Measurements from ENCODE around the gene TSPAN10.

Gene TSPAN10

DNA sequence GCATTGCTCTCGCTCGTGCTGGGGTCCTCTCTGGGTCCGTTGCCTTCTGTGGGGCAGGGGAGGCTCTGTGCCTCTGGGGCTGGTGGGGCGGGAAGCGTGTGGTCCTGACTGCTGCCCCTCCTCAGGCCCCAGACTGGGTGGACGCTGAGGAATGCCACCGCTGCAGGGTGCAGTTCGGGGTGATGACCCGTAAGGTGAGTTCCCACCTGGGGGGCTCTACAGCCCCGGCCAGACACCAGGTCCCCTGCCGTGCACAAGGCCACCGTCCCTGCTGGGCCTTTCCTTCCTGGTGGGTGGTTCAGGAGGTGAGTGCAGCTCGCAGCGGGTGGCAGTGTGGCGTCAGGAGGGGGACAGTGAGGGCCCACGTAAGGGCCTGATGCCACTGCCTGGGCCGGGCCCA is 53.6 kb downstream of the TSPAN10 start:
- DNase-seq: no peak

DNA sequence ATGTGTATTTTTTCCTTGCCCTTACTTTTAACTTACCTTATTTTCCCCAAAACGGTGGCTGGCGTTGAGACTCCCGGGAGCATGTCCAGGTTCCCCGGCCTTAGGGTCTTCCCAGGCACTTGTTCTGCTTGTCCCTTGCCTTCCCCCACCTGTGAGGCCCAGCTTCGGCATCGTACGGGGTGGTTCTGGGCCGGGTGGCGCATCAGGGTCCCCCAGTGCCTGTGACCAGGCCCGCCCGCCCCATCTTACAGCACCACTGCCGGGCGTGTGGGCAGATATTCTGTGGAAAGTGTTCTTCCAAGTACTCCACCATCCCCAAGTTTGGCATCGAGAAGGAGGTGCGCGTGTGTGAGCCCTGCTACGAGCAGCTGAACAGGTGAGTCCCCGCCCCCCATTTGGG is 54.2 kb downstream of the TSPAN10 start:
- DNase-seq: no peak

DNA sequence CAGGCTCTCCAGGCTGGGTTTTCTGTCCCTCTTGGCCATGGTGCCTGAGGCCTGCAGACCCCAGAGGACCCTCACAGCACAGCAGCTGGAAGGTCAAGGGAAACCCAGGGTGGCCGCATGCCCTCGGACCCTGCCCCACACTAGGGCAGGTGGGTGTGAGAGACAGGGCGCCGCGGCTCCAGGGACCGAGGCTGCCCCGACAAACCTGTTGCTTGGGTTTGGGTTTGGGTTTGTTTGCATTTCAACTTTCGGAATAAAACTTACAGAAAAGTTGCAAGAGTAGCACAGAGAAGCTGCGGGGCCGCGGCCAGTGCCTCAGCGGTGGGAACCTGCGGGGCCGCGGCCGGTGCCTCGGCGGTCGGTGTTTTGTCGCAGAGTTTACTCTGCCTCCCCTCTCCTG is 54.6 kb downstream of the TSPAN10 start:
- no peak for DNase-seq

DNA sequence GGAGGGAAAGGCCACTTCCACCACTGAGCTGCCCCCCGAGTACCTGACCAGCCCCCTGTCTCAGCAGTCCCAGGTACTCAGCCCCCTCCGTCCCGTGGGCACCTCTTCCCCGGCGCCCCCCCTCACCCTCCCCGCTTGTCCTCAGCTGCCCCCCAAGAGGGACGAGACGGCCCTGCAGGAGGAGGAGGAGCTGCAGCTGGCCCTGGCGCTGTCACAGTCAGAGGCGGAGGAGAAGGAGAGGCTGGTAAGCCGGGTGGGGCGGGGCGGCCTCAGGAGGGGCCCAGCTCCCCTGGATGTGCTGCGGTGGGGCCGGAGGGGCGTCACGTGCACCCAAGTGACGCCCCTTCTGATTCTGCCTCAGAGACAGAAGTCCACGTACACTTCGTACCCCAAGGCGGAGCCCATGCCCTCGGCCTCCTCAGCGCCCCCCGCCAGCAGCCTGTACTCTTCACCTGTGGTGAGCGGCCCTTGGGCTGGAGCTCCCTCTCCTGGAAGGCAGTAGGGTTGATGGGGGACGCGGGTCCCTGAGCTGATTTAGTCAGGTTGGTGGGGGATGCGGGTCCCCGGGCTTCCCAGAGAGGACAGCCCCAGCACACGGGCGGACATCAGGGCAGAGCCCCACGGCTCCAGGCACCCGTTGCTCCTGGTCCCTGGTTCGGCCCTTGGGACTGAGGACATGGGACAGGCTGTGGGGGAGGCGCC is 56.7 kb downstream of the TSPAN10 start:
- no peak for DNase-seq

DNA sequence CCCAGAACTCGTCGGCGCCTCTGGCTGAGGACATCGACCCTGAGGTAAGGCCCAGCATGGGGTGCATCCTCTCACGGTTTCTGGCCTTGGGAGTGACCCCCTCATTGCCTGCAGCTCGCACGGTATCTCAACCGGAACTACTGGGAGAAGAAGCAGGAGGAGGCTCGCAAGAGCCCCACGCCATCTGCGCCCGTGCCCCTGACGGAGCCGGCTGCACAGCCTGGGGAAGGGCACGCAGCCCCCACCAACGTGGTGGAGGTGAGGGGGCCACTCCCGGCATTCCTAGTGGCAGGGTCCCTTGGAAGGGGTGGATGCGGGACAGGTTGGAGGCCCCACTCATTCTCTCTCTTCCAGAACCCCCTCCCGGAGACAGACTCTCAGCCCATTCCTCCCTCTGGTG is 57.8 kb downstream of the TSPAN10 start:
- no peak for DNase-seq

DNA sequence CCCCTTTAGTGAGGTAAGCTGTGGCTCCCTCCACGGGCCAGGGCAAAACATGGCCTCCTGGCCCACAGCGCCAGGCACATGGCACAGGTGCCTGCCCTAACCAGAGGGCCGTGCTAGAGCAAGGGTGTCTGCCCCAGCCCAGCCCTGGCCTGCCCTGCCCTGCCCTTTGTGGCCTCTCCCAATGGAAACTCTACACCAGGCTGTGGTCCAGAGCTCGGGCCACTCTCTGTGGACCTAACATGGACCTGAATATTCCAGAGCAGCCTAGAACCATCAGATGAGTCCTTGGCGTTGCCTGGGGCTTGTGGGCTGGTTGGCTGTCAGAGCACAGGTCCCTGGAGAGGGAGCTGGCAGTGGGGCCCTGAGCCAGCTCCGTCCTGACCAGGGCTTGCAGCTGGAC is 58.2 kb downstream of the TSPAN10 start:
- no peak for DNase-seq

DNA sequence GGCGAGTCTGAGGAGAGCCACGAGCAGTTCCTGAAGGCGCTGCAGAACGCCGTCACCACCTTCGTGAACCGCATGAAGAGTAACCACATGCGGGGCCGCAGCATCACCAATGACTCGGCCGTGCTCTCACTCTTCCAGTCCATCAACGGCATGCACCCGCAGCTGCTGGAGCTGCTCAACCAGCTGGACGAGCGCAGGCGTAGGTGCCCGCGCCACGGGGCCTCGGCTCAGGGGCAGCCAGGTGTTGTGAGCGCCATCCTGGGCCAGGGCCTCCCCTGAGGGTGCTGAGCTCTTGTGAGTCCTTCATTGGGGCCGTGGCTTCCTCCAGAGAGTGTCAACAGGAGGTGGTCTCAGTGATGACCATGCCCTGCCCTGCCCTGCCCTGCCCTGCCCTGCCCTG is 58.8 kb downstream of the TSPAN10 start:
- DNase-seq: no peak

DNA sequence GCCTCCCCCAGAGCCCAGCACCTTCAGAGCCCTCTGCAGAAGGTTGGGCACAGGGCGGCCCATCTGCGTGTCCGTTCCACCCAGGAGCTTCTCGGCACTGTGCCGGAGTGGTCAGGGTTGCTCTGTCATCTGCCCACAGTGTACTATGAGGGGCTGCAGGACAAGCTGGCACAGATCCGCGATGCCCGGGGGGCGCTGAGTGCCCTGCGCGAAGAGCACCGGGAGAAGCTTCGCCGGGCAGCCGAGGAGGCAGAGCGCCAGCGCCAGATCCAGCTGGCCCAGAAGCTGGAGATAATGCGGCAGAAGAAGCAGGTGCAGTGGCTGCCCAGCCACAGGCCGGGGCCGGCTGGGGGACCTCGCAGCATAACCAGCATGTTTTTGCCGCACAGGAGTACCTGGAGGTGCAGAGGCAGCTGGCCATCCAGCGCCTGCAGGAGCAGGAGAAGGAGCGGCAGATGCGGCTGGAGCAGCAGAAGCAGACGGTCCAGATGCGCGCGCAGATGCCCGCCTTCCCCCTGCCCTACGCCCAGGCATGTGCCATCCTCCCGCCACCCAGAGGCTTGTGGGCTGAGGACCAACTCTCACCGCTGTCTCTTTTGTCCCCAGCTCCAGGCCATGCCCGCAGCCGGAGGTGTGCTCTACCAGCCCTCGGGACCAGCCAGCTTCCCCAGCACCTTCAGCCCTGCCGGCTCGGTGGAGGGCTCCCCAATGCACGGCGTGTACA is 59.4 kb downstream of the TSPAN10 start:
- DNase-seq: no peak

DNA sequence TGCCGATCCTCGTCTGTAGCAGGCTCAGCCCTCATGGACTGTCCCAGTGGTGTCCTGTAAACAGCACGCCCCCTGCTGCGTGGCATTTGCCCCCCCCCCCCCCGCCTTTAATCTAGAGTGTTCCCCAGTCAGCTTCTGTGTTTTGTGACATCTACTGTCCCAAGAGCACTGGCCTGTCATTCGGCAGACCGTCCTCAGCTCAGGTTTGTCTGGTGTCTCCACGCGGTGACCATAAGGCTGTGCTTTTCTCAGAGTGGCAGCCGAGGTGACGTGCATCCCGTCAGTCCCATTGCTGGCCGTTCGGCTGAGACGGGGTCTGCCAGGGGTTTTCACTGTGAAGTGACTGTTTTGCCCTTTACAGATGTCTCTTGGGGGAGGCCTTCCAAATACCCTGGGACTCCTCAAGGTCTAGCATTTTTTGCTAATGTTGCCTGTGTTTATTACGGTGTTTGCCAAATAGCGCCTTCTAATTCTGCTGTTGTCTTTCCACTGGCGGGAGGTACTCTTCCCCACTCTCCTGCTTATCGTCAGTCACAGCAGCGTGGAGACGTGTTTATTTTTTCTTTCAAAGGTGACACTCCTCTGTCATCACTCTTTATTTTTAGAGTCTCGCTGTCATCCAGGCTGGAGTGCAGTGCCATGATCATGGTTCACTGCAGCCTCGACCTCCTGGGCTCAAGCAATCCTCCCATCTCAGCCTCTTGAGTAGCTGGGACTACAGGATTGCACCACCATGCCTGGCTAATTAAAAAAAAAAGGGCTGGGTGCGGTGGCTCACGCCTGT is 60.5 kb downstream of the TSPAN10 start:
- peak; percentile 43 for DNase-seq
